B cell (primary cell): Measurements from ENCODE around the gene CCDC116. TPM values are rescaled to one million over a fixed set of nuclear protein-coding genes. Genes with fewer than 3 reads are reported as not detected.

Experiments used
- ATAC-seq: fragments of 200-7000 bp; cut with Tn5 transposase; one replicate; pipeline ENCODE4 v1.10.0; 2021; ENCODE audit warnings: low read depth, mild to moderate bottlenecking, moderate number of reproducible peaks, moderate library complexity
- CTCF ChIA-PET: fragments of 350-600 bp; sonication (Branson Sonifier 250); formaldehyde crosslinking; loops from one replicate; lab custom pipeline; 2021; ENCODE audit warnings: antibody characterized with exemption, inconsistent platforms; lab: Charles Lee
- POLR2A ChIA-PET: fragments of 350-600 bp; sonication (Branson Sonifier 250); formaldehyde crosslinking; loops from one replicate; lab custom pipeline; 2021; ENCODE audit warnings: antibody characterized with exemption; lab: Charles Lee
- DNase-seq: peaks from one replicate; pipeline ENCODE4 v3.0.0; 2013
- H2AFZ ChIP-seq: 2 replicates; pipeline ENCODE4 v1.6.1; 2012; ENCODE audit warnings: mild to moderate bottlenecking, low read depth, low read length; ENCODE audit not compliant: insufficient read depth, poor library complexity, severe bottlenecking
- H3K27ac ChIP-seq, 2 donors: 1 replicate in 1 of 2; 2 replicates in 1 of 2; pipeline ENCODE4 v1.5.1; 2012 to 2013; ENCODE audit warnings: low read length in 2 of 2, mild to moderate bottlenecking in 2 of 2, moderate library complexity in 1 of 2
- H3K27me3 ChIP-seq, 4 experiments: fragments of 200-600 bp in 1 of 4; sonication (generic) in 1 of 4; replicated peaks in 1 of 4; 1 replicate in 2 of 4; 2 replicates in 2 of 4; pipeline versions ENCODE4 v1.6.1 to v1.7.0; 2013 to 2016; ENCODE audit warnings: low read length in 3 of 4, mild to moderate bottlenecking in 2 of 4, mixed read lengths in 1 of 4, moderate library complexity in 1 of 4; ENCODE audit not compliant: insufficient read depth in 4 of 4, control insufficient read depth in 3 of 4; ENCODE audit errors: control extremely low read depth in 1 of 4
- H3K36me3 ChIP-seq, 2 experiments: replicated peaks in 1 of 2; 1 replicate in 1 of 2; 2 replicates in 1 of 2; pipeline versions ENCODE4 v1.6.1 to v1.7.1; 2013; ENCODE audit warnings: low read length in 1 of 2; ENCODE audit not compliant: insufficient read depth in 2 of 2, control insufficient read depth in 1 of 2; ENCODE audit errors: control extremely low read depth in 1 of 2, extremely low read depth in 1 of 2
- H3K4me1 ChIP-seq, 2 donors: fragments of 200-600 bp in 1 of 2; sonication (generic) in 1 of 2; 1 replicate in 1 of 2; 2 replicates in 1 of 2; pipeline versions ENCODE4 v1.5.1 to v1.6.1; 2013 to 2017; ENCODE audit warnings: low read length in 2 of 2; ENCODE audit not compliant: control insufficient read depth in 2 of 2, insufficient read depth in 2 of 2
- H3K4me2 ChIP-seq: replicated peaks from 2 replicates; pipeline ENCODE3; 2012; ENCODE audit warnings: mild to moderate bottlenecking, low read depth, low read length; ENCODE audit not compliant: poor library complexity, severe bottlenecking
- H3K4me3 ChIP-seq, 5 experiments: fragments of 200-600 bp in 1 of 5; sonication (generic) in 1 of 5; 1 replicate in 3 of 5; 2 replicates in 2 of 5; pipeline versions ENCODE4 v1.5.1 to v1.7.0; 2011 to 2016; ENCODE audit warnings: low read length in 4 of 5, mild to moderate bottlenecking in 4 of 5, low read depth in 2 of 5, control low read depth in 1 of 5, moderate library complexity in 1 of 5; ENCODE audit not compliant: insufficient read depth in 1 of 5; ENCODE audit errors: control extremely low read depth in 1 of 5, extremely low read depth in 1 of 5
- H3K79me2 ChIP-seq: fragments of 200-600 bp; sonication (generic); one replicate; pipeline ENCODE4 v1.6.0; 2016; ENCODE audit warnings: low read length; ENCODE audit not compliant: control insufficient read depth, insufficient read depth
- H3K9ac ChIP-seq: fragments of 200-600 bp; sonication (generic); 2 replicates; pipeline ENCODE4 v1.6.1; 2017; ENCODE audit warnings: mild to moderate bottlenecking, low read length, moderate library complexity
- H3K9me3 ChIP-seq, 3 donors: one replicate each; pipeline versions ENCODE4 v1.6.1 to v1.7.1; 2013; ENCODE audit warnings: low read length in 2 of 3; ENCODE audit not compliant: control insufficient read depth in 2 of 3, insufficient read depth in 1 of 3; ENCODE audit errors: control extremely low read depth in 1 of 3
- H4K20me1 ChIP-seq: 2 replicates; pipeline ENCODE4 v1.6.0; 2012; ENCODE audit warnings: mild to moderate bottlenecking, low read length; ENCODE audit not compliant: insufficient read depth, control insufficient read depth, poor library complexity, severe bottlenecking
- H3K27ac Mint-ChIP-seq: one replicate; pipeline ENCODE4 v1.8.0; 2021; ENCODE audit warnings: mixed read lengths
- H3K27me3 Mint-ChIP-seq: one replicate; pipeline ENCODE4 v1.8.0; 2021; ENCODE audit warnings: mixed read lengths
- H3K4me1 Mint-ChIP-seq: one replicate; pipeline ENCODE4 v1.8.0; 2021; ENCODE audit warnings: mixed read lengths
- H3K4me3 Mint-ChIP-seq: one replicate; pipeline ENCODE4 v1.8.0; 2021; ENCODE audit warnings: mixed read lengths
- H3K9me3 Mint-ChIP-seq: one replicate; pipeline ENCODE4 v1.8.0; 2022; ENCODE audit warnings: mixed read lengths; ENCODE audit not compliant: insufficient read depth
- EZH2 ChIP-seq: IDR thresholded peaks from 2 replicates; pipeline ENCODE4 v1.6.1; 2012; ENCODE audit warnings: borderline replicate concordance, low read depth, mild to moderate bottlenecking, moderate library complexity, low read length; ENCODE audit not compliant: insufficient read depth, poor library complexity, severe bottlenecking
- WGBS: methylation state at CpG from one replicate; pipeline ENCODE4 v1.1.5; 2013; ENCODE audit warnings: missing lambda C conversion rate; ENCODE audit not compliant: insufficient coverage; 5-methylcytosine and 5-hydroxymethylcytosine counted together
- intact Hi-C: fragments of 100-400 bp; cut with micrococcal nuclease; formaldehyde crosslinking; loops from one replicate; pipeline ENCODE4 v1.10.0; 2022
- polyA plus RNA-seq: library from polyadenylated mRNA; depleted of rRNA; stranded (reverse); fragments of >200 nt; gene quantifications from 2 replicates; pipeline ENCODE4 v1.2.3, GENCODE V29; 2012
- total RNA-seq, 2 donors: library from RNA; stranded (reverse); fragments of 120-200 nt in 1 of 2; gene quantifications; 1 replicate in 1 of 2; 2 replicates in 1 of 2; pipeline versions ENCODE4 v1.2.3 to v1.2.4, GENCODE V29; 2013 to 2022
- TF ChIP-seq, protein P1 (sequence below): fragments of 200-600 bp; IDR thresholded peaks from one replicate; pipeline ENCODE4 v1.8.0; 2022; ENCODE audit warnings: antibody characterized with exemption, mild to moderate bottlenecking

CCDC116 gene
- total and polyA plus RNA-seq, 2 donors (not counting 1 experiment from before 2014, with no cell fraction given): 0.52 to 0.55 TPM

GRCh38 chr22:21683401-21683811, 50.8 kb downstream of the CCDC116 start:
- Histone ChIP-seq H2AFZ (no peak overlapping the region), H3K9me3 (no peaks in the 10 kb centered on the region), H3K4me2 (no peak overlapping the region), H3K4me3 (no peak overlapping the region), H3K36me3 (peaks cover 0 to 65% of the 10 kb centered on the region in 2 experiments), H3K27ac (no peak overlapping the region), H3K27me3 (no peaks in the 10 kb centered on the region), H4K20me1 (no peaks in the 10 kb centered on the region), H3K79me2 (peaks cover 2% of the 10 kb centered on the region), H3K4me1 (peaks cover 0 to 5% of the 10 kb centered on the region in 2 donors), H3K9ac (no peak overlapping the region)
- WGBS: 94% methylated on average over 6 of the region's 7 CpGs
- ChIA-PET CTCF (no interaction called here), POLR2A (interaction anchor here (0.6 kb wide), 1 partner anchor 17 kb away, joined by 3 read pairs; no protein-coding TSS in a partner anchor)
- Mint-ChIP-seq H3K9me3 (no peaks in the 10 kb centered on the region), H3K4me3 (no peak overlapping the region), H3K4me1 (no peaks in the 10 kb centered on the region), H3K27ac (no peak overlapping the region), H3K27me3 (no peaks in the 10 kb centered on the region)
- intact Hi-C loops: no loop called here
- ATAC-seq (no peak), DNase-seq (no peak)
- TF ChIP-seq EZH2: no peak
- TF ChIP-seq, protein P1, sequence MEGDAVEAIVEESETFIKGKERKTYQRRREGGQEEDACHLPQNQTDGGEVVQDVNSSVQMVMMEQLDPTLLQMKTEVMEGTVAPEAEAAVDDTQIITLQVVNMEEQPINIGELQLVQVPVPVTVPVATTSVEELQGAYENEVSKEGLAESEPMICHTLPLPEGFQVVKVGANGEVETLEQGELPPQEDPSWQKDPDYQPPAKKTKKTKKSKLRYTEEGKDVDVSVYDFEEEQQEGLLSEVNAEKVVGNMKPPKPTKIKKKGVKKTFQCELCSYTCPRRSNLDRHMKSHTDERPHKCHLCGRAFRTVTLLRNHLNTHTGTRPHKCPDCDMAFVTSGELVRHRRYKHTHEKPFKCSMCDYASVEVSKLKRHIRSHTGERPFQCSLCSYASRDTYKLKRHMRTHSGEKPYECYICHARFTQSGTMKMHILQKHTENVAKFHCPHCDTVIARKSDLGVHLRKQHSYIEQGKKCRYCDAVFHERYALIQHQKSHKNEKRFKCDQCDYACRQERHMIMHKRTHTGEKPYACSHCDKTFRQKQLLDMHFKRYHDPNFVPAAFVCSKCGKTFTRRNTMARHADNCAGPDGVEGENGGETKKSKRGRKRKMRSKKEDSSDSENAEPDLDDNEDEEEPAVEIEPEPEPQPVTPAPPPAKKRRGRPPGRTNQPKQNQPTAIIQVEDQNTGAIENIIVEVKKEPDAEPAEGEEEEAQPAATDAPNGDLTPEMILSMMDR: no peak

DNA sequence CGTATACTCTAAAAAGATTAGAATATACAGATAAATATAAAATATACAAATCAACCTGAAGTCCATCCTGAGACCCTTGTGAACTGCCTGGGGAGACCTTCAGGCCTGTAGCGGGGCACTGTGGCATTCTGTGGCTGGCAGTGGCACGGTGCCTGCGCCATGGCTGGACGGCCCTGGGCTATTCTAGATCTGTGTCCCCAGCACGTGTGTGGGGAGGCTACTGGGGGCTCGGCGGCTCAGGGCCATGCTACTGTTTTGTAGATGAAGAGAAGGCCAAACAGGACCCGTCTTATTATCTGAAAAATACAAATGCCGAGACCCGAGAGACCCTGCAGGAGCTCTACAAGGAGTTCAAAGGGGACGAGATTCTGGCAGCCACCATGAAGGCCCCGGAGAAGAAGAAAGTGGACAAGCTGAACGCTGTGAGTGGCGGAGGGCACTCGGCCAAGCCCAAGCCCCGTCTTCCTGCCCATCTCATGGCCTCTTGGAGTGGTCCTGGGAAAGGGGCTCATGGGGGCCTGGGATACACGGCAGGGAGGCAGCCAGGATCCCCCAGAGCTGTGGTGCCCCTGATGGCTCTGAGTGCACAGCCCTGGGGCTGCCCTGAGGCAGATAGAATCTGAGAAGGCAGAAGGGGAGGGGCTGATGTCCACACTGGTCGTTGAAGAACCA, 52.1 kb downstream of the CCDC116 start:
- ATAC-seq (no peak), DNase-seq (no peak)
- no peak overlapping the region for H3K27ac Mint-ChIP-seq
- Histone ChIP-seq H4K20me1 (peaks cover under 1% of the 10 kb centered on the region), H3K27me3 (no peaks in the 10 kb centered on the region), H3K27ac (no peak overlapping the region), H3K79me2 (peaks cover 2% of the 10 kb centered on the region), H3K4me1 (peaks cover 0 to 7% of the 10 kb centered on the region in 2 donors), H3K9ac (no peak overlapping the region), H3K4me2 (no peak overlapping the region), H3K9me3 (no peaks in the 10 kb centered on the region), H2AFZ (no peak overlapping the region), H3K4me3 (no peak overlapping the region), H3K36me3 (peaks cover 0 to 70% of the 10 kb centered on the region in 2 experiments)
- H3K27me3 Mint-ChIP-seq: no peaks in the 10 kb centered on the region
- TF ChIP-seq, protein P1: no peak
- no peak for TF ChIP-seq EZH2
- WGBS: 99% methylated on average over 18 of the region's 19 CpGs
- no peak overlapping the region for H3K4me3 Mint-ChIP-seq
- ChIA-PET POLR2A (no interaction called here), CTCF (interaction anchor here (0.6 kb wide), 1 partner anchor 1309 kb away, joined by 3 read pairs; no protein-coding TSS in a partner anchor)
- intact Hi-C loops: no loop called here
- no peaks in the 10 kb centered on the region for H3K9me3 Mint-ChIP-seq
- H3K4me1 Mint-ChIP-seq: peaks cover 8% of the 10 kb centered on the region
